Muscle layer of duodenum (tissue), 2 donors: ENCODE results near the gene C21orf58.
"Not testable (repeated sequence)": the region's sequence is repeated elsewhere in the genome, so short reads cannot be mapped to it uniquely, and the experiment has no call there.

Experiments
- H3K27ac ChIP-seq: one replicate; pipeline ENCODE4 v1.7.0; 2013; ENCODE audit warnings: mild to moderate bottlenecking, low read length
- H3K27me3 ChIP-seq: one replicate; pipeline ENCODE4 v1.7.0; 2013; ENCODE audit warnings: low read depth, mild to moderate bottlenecking, control low read depth, low read length
- H3K36me3 ChIP-seq, 2 donors: one replicate each; pipeline ENCODE4 v1.7.0; 2013; ENCODE audit warnings: low read length in 2 of 2, control low read depth in 1 of 2, mild to moderate bottlenecking in 1 of 2; ENCODE audit not compliant: insufficient read depth in 2 of 2, control insufficient read depth in 1 of 2
- H3K4me1 ChIP-seq, 2 donors: one replicate each; pipeline ENCODE4 v1.7.0; 2013; ENCODE audit warnings: low read length in 2 of 2, mild to moderate bottlenecking in 2 of 2, control low read depth in 1 of 2, moderate library complexity in 1 of 2; ENCODE audit not compliant: insufficient read depth in 2 of 2, control insufficient read depth in 1 of 2
- H3K4me3 ChIP-seq, 2 donors: one replicate each; pipeline ENCODE4 v1.7.0; 2013; ENCODE audit warnings: low read length in 2 of 2, low read depth in 1 of 2, mild to moderate bottlenecking in 1 of 2
- H3K9me3 ChIP-seq, 2 donors: one replicate each; pipeline ENCODE4 v1.7.0; 2013; ENCODE audit warnings: low read length in 2 of 2, control low read depth in 1 of 2, mild to moderate bottlenecking in 1 of 2; ENCODE audit not compliant: control insufficient read depth in 1 of 2
- donor health status: healthy.

C21orf58 gene

DNA sequence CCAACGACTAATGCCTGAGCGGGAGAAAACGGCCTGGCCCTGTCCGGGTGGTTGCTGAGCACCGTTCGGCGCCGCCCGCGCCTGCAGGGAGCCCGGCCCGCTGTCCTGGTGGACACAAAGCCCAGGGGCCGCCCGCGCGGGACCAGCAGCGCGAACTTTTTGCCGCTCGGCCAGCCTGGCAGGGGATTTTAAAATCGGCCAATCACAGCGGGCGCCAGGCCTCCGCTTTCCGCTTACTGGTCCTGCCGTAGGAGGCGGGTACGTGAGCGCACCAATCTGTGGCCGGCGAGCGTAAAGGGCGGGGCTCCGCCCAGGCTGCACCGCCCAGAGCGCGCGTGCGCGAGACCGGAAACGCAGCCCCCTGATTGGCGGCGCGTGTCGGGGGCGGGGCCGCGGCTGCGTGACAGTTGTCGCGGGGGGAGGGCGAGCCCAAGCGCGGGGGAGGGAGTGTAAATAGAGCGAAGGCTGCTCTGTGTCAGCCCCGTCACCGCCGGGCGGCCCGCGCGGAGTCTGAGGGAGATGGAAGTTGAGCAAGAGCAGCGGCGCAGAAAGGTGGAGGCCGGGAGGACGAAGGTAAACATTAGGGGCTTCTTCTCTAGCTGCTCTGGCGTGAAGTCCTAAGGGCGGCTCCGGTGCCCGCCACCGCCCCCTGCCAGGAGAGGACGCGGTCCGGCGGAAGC is at the start of gene C21orf58, which contains the start of gene PCNT:
TSS of gene C21orf58 (minus strand) at position 161 of the 680 bp plus-strand sequence. CDS start 1,132 bp downstream, outside the sequence.
TSS of gene PCNT (plus strand) at position 447 of the 680 bp plus-strand sequence. CDS start at position 520, 73 bp downstream.
- H3K36me3 ChIP-seq: peaks cover 5 to 13% of the 10 kb centered on the region in 2 donors
- H3K9me3 ChIP-seq: no peaks in the 10 kb centered on the region
- peaks cover 6 to 29% of the 10 kb centered on the region in 2 donors for H3K4me1 ChIP-seq
- H3K27me3 ChIP-seq: no peaks in the 10 kb centered on the region
- peak within 1 kb of the TSS; percentile 67 to 96 for H3K4me3 ChIP-seq
- peak within 1 kb of the TSS; percentile 69 for H3K27ac ChIP-seq

DNA sequence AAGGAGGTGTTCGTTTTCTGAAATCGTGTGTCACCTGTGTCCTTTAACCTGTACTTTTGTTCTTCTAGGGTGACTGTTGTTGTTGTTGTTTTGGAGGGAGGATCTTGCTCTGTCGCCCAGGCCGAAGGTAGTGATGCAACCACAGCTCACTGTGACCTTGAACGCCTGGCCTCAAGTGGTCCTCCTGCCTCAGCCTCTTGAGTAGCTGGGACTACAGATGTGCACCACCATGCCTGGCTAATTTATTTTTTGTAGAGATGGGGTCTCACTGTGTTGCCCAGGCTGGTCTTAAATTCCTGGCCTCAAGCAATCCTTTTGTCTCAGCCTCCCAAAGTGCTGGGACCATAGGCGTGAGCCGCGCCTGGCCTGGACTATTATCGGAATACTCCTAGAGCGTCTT is 49.3 kb upstream of the C21orf58 start:
- H3K9me3 ChIP-seq, H3K27me3 ChIP-seq, H3K4me3 ChIP-seq, H3K4me1 ChIP-seq, H3K27ac ChIP-seq: not testable (repeated sequence)
- peaks cover 5 to 11% of the 10 kb centered on the region in 2 donors for H3K36me3 ChIP-seq

DNA sequence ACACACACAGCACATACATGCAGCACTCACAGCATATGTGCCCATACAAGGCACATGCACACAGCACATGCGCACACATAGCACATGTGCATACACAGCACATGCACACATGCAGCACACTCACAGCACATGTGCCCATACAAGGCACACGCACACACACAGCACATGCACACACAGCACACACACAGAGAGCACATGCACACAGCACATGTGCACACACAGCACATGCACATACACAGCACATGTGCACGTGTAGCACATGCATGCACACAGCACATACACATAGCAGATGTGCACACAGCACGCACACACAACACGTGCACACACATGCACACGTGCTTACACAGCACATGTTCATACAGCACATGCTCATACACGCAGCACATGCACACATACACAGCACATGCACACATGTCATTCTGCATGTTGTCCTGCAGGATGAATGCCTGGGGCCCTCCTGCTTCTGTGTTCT is 48.4 kb upstream of the C21orf58 start:
- H3K4me3 ChIP-seq: no peak overlapping the region
- H3K27me3 ChIP-seq: no peaks in the 10 kb centered on the region
- H3K36me3 ChIP-seq: peaks cover 7 to 11% of the 10 kb centered on the region in 2 donors
- no peaks in the 10 kb centered on the region for H3K9me3 ChIP-seq
- H3K27ac ChIP-seq: no peak overlapping the region
- H3K4me1 ChIP-seq: no peaks in the 10 kb centered on the region

DNA sequence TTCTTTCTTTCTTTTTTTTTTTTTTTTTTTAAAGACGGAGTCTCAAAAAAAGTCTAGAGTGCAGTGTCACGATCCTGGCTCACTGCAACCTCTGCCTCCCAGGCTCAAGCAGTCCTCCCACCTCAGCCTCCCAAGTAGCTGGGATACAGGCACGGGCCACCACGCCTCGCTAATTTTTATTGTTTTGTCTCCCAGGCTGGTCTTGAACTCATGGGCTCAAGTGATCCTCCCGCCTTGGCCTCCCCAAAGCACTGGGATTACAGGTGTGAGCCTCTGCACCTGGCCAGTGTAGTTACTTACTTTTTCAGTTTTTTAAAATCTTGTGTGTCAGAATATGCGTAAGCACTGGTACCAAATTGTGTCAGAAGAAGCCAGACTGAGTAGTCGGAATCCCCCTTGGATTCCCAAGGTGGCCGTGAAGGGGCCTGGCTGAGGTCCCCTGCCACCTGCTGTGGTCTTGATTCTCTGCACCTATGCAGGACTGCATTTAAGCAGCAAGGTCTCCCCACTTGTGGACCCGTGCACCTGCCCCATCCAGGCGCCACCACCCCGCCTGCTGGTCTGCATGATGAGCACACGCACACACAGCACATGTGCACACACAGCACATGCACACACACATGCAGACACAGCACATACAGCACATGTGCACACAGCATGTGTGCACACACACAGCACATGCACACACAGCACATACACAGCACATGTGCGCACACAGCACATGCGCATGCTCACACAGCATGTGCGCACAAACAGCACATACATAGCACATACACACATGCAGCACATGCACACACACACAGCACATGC is 47.7 kb upstream of the C21orf58 start:
- Histone ChIP-seq H3K9me3 (no peaks in the 10 kb centered on the region), H3K27me3 (no peaks in the 10 kb centered on the region), H3K4me3 (no peak overlapping the region), H3K4me1 (no peaks in the 10 kb centered on the region), H3K27ac (no peak overlapping the region), H3K36me3 (peaks cover 12 to 17% of the 10 kb centered on the region in 2 donors)

DNA sequence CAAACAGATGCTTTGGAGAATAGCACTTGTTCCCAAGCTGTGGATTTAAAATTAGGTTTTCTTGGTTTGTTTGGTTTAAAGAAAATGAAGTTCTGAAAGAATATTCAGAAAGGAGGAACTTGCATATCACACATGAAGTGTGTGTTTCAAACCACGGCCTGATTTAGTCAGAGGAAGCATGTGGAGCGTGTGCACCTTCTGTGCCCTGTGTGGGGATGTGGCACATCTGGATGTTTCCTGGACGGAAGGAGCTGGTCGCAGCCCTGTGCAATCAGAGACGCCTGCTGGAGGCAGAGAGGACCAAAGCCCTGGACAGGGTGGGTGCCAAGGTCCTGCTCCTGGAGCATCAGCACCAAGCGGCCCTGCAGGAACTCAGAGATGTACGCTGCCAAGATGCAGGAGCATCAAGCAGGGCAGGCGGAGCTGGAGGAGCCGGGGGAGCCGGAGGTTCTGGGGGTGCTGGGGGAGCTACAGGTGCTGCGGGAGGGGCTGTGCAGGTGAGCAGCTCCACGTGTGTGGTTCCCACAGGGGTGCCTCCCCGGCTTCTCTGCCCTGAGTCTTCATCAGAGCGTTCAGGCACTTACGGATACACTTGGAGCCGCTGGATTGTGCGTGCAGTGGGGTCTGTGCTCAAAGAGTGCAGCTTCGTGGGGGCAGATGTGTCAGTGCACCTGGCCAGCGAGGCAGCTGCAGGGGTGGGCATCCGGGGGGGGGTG is 46.0 kb upstream of the C21orf58 start:
- no peaks in the 10 kb centered on the region for H3K9me3 ChIP-seq
- H3K4me1 ChIP-seq: no peaks in the 10 kb centered on the region
- H3K27me3 ChIP-seq: no peaks in the 10 kb centered on the region
- peaks cover 18 to 22% of the 10 kb centered on the region in 2 donors for H3K36me3 ChIP-seq
- H3K27ac ChIP-seq: no peak overlapping the region
- H3K4me3 ChIP-seq: no peak overlapping the region

DNA sequence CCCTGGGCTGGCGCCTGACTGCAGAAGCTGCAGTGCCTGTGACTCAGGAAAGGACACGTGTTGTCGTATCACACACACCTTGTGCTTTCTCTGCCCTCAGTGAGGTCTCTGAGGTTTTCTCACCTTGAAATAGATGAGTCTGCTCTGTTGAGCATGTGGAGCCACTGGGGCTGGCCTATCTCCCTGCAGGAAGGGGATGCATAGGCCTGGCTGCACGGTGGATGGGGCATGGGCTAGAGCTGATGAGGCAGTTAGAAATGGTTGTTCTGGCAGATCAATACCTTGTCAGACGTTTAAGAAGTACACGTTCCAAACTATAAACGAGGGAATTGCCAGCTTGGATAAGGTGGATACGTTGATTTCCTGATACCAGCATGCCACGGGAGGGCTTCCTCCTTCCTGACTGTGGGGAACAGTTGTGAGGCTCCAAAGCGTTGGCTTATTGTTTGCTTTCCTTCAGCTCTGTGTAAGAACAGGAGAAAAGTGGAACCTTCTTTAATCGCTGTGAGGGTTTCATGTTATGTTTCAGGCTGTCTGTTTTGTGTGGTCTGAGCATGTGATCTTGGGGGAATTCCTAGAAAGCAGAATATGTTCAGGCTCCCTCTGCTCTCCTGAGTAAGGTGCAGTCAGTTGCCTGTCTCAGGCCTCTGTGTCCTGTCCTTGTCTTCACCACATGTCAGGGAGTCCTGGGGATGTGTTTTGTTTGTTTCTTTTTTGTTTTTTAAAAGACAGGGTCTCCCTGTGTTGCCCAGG is 45.0 kb upstream of the C21orf58 start:
- H3K27ac ChIP-seq: no peak overlapping the region
- H3K27me3 ChIP-seq: no peaks in the 10 kb centered on the region
- peaks cover 20 to 31% of the 10 kb centered on the region in 2 donors for H3K36me3 ChIP-seq
- H3K4me3 ChIP-seq: no peak overlapping the region
- no peaks in the 10 kb centered on the region for H3K9me3 ChIP-seq
- H3K4me1 ChIP-seq: no peaks in the 10 kb centered on the region

DNA sequence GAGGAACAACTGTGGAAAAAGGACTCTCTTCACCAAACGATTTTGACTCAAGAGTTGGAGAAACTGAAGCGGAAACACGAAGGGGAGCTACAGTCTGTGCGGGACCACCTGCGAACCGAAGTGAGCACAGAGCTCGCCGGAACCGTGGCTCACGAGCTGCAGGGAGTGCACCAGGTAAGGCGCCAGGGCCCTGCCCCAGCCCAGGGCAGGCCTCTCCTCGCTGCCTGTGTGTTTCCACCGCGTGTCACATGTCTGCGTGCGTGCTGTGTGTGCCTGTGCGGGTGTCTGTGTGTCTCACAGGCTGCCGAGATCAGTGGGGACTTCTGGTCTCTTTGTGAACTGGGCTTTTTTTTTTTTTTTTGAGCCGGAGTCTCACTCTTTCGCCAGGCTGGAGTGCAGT is 43.3 kb upstream of the C21orf58 start:
- Histone ChIP-seq H3K4me3 (no peak overlapping the region), H3K9me3 (no peaks in the 10 kb centered on the region), H3K27ac (no peak overlapping the region), H3K36me3 (peaks cover 22 to 41% of the 10 kb centered on the region in 2 donors), H3K27me3 (no peaks in the 10 kb centered on the region), H3K4me1 (no peaks in the 10 kb centered on the region)

DNA sequence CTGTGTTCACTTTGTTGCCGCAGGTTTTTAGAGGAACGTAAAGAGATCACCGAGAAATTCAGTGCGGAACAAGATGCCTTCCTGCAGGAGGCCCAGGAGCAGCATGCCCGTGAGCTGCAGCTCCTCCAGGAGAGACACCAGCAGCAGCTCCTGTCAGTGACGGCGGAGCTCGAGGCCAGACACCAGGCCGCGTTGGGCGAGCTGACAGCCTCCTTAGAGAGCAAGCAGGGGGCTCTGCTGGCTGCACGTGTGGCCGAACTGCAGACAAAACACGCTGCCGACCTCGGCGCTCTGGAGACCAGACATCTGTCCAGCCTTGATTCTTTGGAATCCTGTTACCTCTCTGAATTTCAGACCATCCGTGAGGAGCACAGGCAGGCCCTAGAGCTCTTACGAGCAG is 42.9 kb upstream of the C21orf58 start:
- Histone ChIP-seq H3K9me3 (no peaks in the 10 kb centered on the region), H3K4me1 (no peaks in the 10 kb centered on the region), H3K27ac (no peak overlapping the region), H3K27me3 (no peaks in the 10 kb centered on the region), H3K36me3 (peaks cover 22 to 45% of the 10 kb centered on the region in 2 donors), H3K4me3 (no peak overlapping the region)

DNA sequence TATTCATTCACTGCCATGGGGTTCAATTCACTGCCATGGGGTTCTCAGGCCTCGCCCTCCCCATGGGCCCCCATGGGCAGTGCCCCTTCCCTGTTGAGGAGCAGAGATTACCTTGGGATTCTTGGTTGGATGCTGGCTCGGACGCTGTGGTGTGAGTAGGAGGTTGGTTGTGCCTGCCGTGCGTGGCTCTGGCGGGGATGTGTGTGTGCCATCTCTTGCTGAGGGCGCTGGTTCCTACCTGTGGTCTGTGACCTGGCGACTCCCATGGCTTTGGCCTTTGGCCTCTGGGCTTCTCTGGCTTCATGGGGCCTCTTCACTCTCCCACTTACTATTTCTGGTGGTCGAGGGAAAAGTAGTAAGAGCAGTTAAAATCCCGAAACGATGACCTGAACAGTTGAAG is 42.4 kb upstream of the C21orf58 start:
- no peaks in the 10 kb centered on the region for H3K27me3 ChIP-seq
- peaks cover 25 to 50% of the 10 kb centered on the region in 2 donors for H3K36me3 ChIP-seq
- no peak overlapping the region for H3K27ac ChIP-seq
- H3K9me3 ChIP-seq: no peaks in the 10 kb centered on the region
- no peaks in the 10 kb centered on the region for H3K4me1 ChIP-seq
- no peak overlapping the region for H3K4me3 ChIP-seq

DNA sequence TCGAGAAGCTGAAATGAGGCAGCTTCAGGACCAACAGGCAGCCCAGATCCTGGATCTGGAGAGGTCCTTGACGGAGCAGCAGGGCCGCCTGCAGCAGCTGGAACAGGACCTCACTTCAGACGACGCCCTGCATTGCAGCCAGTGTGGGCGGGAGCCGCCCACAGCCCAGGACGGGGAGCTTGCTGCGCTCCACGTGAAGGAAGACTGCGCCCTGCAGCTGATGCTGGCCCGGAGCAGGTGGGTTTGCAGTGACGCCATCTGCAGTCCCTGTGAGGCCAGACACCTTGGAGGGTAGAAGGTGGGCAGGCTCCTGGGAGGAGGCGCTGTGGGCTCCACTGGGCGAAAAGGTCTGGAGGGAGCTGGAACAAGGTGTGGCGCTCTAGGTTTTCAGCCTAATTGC is 40.0 kb upstream of the C21orf58 start:
- no peaks in the 10 kb centered on the region for H3K27me3 ChIP-seq
- peaks cover 25 to 51% of the 10 kb centered on the region in 2 donors for H3K36me3 ChIP-seq
- no peak overlapping the region for H3K27ac ChIP-seq
- H3K4me1 ChIP-seq: no peaks in the 10 kb centered on the region
- H3K4me3 ChIP-seq: no peak overlapping the region
- H3K9me3 ChIP-seq: no peaks in the 10 kb centered on the region
